ENCODE measurements around the gene TMPRSS9.
A peak's percentile ranks its signal among the peaks of the same experiment; 100 is the strongest.

The TMPRSS9 gene

GRCh38 chr19:2425622-2426581 lies 65.8 kb downstream of the TMPRSS9 start:
- peak overlapping the region; percentile 68 for H3K4me3 ChIP-seq (ENCODE audit: low read length)
- no peak for TF ChIP-seq CTCF (conservative IDR thresholded peaks at IDR 0.05; ENCODE audit: low read depth, low read length)
- no peak for DNase-seq (ENCODE audit: low read depth)

- TF ChIP-seq CTCF (conservative IDR thresholded peaks at IDR 0.05; ENCODE audit: low read depth, low read length): peak; percentile 22
- DNase-seq (ENCODE audit: low read depth): no peak
- H3K4me3 ChIP-seq (ENCODE audit: low read length): peak overlapping the region; percentile 68
Measured at GRCh38 chr19:2426611-2427428, 66.8 kb downstream of the TMPRSS9 start.

GRCh38 chr19:2427429-2428320 lies 67.6 kb downstream of the TMPRSS9 start, which contains the start of gene TIMM13:
Gene TIMM13, minus strand, starts transcription at chr19:2427586. Its CDS starts 53 bp downstream, at chr19:2427533.
- no peak for TF ChIP-seq CTCF (conservative IDR thresholded peaks at IDR 0.05; ENCODE audit: low read depth, low read length)
- peak within 1 kb of the TSS; percentile 68 for H3K4me3 ChIP-seq (ENCODE audit: low read length)
- peak; percentile 88 for DNase-seq (ENCODE audit: low read depth)

- no peak for DNase-seq (ENCODE audit: low read depth)
- H3K4me3 ChIP-seq (ENCODE audit: low read length): peak overlapping the region; percentile 68
- no peak for TF ChIP-seq CTCF (conservative IDR thresholded peaks at IDR 0.05; ENCODE audit: low read depth, low read length)
Measured at GRCh38 chr19:2428321-2428690, 68.2 kb downstream of the TMPRSS9 start.

GRCh38 chr19:2428756-2429711 lies 69.0 kb downstream of the TMPRSS9 start:
- no peak overlapping the region for H3K4me3 ChIP-seq (ENCODE audit: low read length)
- TF ChIP-seq CTCF (conservative IDR thresholded peaks at IDR 0.05; ENCODE audit: low read depth, low read length): no peak
- DNase-seq (ENCODE audit: low read depth): no peak
